Measurements from ENCODE around the gene TXNDC5. TPM values are rescaled to one million over a fixed set of nuclear protein-coding genes. Genes with fewer than 3 reads are reported as not detected.

The TXNDC5 gene
- total and polyA plus RNA-seq, 12 donors, result 26.5 to 78.0 (median 38.3) TPM

DNA sequence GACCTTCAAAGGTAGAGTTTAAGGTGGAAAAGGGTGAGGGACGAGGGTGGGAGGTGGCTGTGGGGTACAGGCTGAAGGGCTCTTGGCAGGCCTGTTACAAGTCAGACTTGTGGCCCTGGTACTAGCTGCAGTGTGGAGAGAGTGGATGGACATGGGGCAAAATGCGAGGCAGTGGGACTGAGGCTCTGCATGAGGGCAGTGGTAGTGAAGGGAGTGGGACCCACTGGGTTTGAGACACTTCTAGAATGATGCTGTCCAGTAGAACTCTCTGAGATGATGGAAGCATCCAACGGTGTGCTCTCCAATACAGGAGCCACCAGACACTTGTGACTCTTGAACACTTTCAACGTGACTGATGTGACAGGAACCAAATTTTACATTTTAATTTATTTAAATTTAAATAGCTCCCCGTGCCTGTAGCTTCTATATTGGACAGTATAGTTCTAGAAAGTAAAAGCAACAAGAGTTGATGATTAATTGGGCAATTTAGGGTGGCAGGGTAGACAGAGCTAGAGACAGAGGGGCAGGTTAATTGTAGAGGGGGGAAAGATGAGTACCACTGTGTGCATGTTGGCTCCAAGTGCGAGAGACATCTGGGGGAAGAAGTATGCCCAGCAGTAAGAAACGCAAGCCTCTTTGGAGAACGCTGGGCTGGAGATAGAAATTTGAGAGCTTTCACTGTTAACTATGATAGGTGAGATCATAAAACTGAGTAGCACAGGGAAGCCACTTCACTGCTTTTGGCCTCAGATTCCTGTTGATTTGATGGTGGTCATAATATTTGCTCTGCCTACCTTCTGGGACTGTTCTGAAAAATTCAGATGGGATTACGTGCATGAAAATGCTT, 77.5 kb downstream of the TXNDC5 start:
- Histone ChIP-seq H3K4me3 (no peak overlapping the region), H3K27me3 (peaks cover 0 to 11% (median 0%) of the 10 kb centered on the region in 7 donors), H3K9me3 (no peaks in the 10 kb centered on the region), H3K36me3 (no peaks in the 10 kb centered on the region), H3K4me1 (peaks cover 0 to 5% (median 0%) of the 10 kb centered on the region in 9 donors), H3K27ac (peak overlapping the region in 1 of 10 donors; percentile 21)
- TF ChIP-seq, protein P1, sequence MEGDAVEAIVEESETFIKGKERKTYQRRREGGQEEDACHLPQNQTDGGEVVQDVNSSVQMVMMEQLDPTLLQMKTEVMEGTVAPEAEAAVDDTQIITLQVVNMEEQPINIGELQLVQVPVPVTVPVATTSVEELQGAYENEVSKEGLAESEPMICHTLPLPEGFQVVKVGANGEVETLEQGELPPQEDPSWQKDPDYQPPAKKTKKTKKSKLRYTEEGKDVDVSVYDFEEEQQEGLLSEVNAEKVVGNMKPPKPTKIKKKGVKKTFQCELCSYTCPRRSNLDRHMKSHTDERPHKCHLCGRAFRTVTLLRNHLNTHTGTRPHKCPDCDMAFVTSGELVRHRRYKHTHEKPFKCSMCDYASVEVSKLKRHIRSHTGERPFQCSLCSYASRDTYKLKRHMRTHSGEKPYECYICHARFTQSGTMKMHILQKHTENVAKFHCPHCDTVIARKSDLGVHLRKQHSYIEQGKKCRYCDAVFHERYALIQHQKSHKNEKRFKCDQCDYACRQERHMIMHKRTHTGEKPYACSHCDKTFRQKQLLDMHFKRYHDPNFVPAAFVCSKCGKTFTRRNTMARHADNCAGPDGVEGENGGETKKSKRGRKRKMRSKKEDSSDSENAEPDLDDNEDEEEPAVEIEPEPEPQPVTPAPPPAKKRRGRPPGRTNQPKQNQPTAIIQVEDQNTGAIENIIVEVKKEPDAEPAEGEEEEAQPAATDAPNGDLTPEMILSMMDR (IDR thresholded peaks at IDR 0.05), result no peak
- peak in 1 of 8 donors; percentile 11 for ATAC-seq
- 81 to 84% methylated on average over 9 of the region's 9 CpGs for WGBS, 2 donors
- intact Hi-C loops (cut with DNase I), result no loop called here
- no peak for DNase-seq

Other genes starting within 250 kb of the TXNDC5 start
- 1 to 10 TPM; 1.3 to 4.1 (median 2.6) TPM for gene BMP6, start 184.7 kb downstream of the TXNDC5 start, total RNA-seq
- gene BMP6, start 184.7 kb downstream of the TXNDC5 start, polyA plus RNA-seq, result 1 to 10 TPM in 1 of 2 donors, under 1 TPM in 1; 0.59 to 3.4 TPM
- 10 to 100 TPM in 5 of 10 donors, 1 to 10 TPM in 5; 6.8 to 14.1 (median 9.7) TPM for gene BLOC1S5, start 153.6 kb upstream of the TXNDC5 start, total RNA-seq
- gene BLOC1S5, start 153.6 kb upstream of the TXNDC5 start, polyA plus RNA-seq, result 1 to 10 TPM; 3.6 to 4.0 TPM
- gene EEF1E1, start 191.8 kb upstream of the TXNDC5 start, total RNA-seq, result 10 to 100 TPM in 9 of 10 donors, 1 to 10 TPM in 1; 10.0 to 18.4 (median 13.3) TPM
- gene EEF1E1, start 191.8 kb upstream of the TXNDC5 start, polyA plus RNA-seq, result 10 to 100 TPM; 11.9 to 43.8 TPM